BLaER1 treated with 17β-estradiol and CSF1 and Interleukin-3, amounts not matched to agents 10 nM and 100 nM (cell line): ENCODE results near the gene NAE1.

ENCODE experiments used
- H3K27ac ChIP-seq, 11 experiments: shearing (Covaris generic); formaldehyde crosslinking; 2 replicates each; pipeline ENCODE4 v1.8.1; 2022
- H3K27me3 ChIP-seq, 11 experiments: shearing (Covaris generic); formaldehyde crosslinking; 2 replicates each; pipeline ENCODE4 v1.8.1; 2022
- H3K36me3 ChIP-seq, 11 experiments: shearing (Covaris generic); formaldehyde crosslinking; 2 replicates each; pipeline ENCODE4 v1.8.1; 2022
- H3K4me1 ChIP-seq, 10 experiments: shearing (Covaris generic); formaldehyde crosslinking; 2 replicates each; pipeline ENCODE4 v1.8.1; 2022
- H3K4me2 ChIP-seq, 11 experiments: shearing (Covaris generic); formaldehyde crosslinking; 2 replicates each; pipeline ENCODE4 v1.8.1; 2022
- H3K4me3 ChIP-seq, 10 experiments: shearing (Covaris generic); formaldehyde crosslinking; 2 replicates each; pipeline ENCODE4 v1.8.1; 2022
- H3K9ac ChIP-seq, 11 experiments: shearing (Covaris generic); formaldehyde crosslinking; 2 replicates each; pipeline ENCODE4 v1.8.1; 2022
- H3K9me3 ChIP-seq, 11 experiments: shearing (Covaris generic); formaldehyde crosslinking; replicated peaks in 1 of 11; 2 replicates each; pipeline ENCODE4 v1.8.1; 2022
- H4K20me1 ChIP-seq, 11 experiments: shearing (Covaris generic); formaldehyde crosslinking; 2 replicates each; pipeline ENCODE4 v1.8.1; 2022
- Cebpa-rat ChIP-seq, 11 experiments: shearing (Covaris generic); IDR thresholded peaks; 2 replicates each; pipeline ENCODE4 v1.8.1; 2022

The NAE1 gene

GRCh38 chr16:66840883-66841282 is 10.1 kb upstream of the NAE1 start:
- Histone ChIP-seq H3K4me1 (peaks cover 6 to 29% (median 22%) of the 10 kb centered on the region in 10 experiments; a peak in 18 of 20 replicates), H3K4me2 (peak overlapping the region in 5 of 11 experiments; percentile 14 to 47 (median 18); a peak in 5 of 22 replicates), H3K9ac (no peak overlapping the region), H3K36me3 (no peaks in the 10 kb centered on the region), H4K20me1 (peaks cover 0 to 7% (median 0%) of the 10 kb centered on the region in 11 experiments; a peak in 3 of 22 replicates), H3K9me3 (peaks cover 0 to 13% (median 6%) of the 10 kb centered on the region in 11 experiments; a peak in 13 of 22 replicates), H3K4me3 (no peak overlapping the region), H3K27me3 (peaks cover 29 to 37% (median 34%) of the 10 kb centered on the region in 11 experiments), H3K27ac (no peak overlapping the region)
- no peak for TF ChIP-seq Cebpa-rat (IDR thresholded peaks at IDR 0.05)

GRCh38 chr16:66834746-66835145 is 4.0 kb upstream of the NAE1 start:
- H3K9ac ChIP-seq, result no peak overlapping the region

GRCh38 chr16:66832661-66833305 is 2.0 kb upstream of the NAE1 start:
- peaks cover 0 to 3% (median 0%) of the 10 kb centered on the region in 11 experiments; a peak in 7 of 22 replicates for H3K9me3 ChIP-seq
- no peaks in the 10 kb centered on the region for H3K27me3 ChIP-seq
- H3K36me3 ChIP-seq, result peaks cover 2 to 11% (median 9%) of the 10 kb centered on the region in 11 experiments; a peak in 16 of 22 replicates
- H3K27ac ChIP-seq, result no peak overlapping the region
- peaks cover 0 to 22% (median 16%) of the 10 kb centered on the region in 11 experiments; a peak in 17 of 22 replicates for H4K20me1 ChIP-seq
- no peak overlapping the region for H3K4me3 ChIP-seq
- TF ChIP-seq Cebpa-rat (IDR thresholded peaks at IDR 0.05), result no peak
- H3K9ac ChIP-seq, result no peak overlapping the region
- no peak overlapping the region for H3K4me2 ChIP-seq
- H3K4me1 ChIP-seq, result peaks cover 19 to 29% (median 22%) of the 10 kb centered on the region in 10 experiments

More at GRCh38 chr16:66834746-66835145, 4.0 kb upstream of the NAE1 start:
- Histone ChIP-seq H3K4me1 (peaks cover 3 to 10% (median 4%) of the 10 kb centered on the region in 10 experiments), H3K27me3 (no peaks in the 10 kb centered on the region), H3K9me3 (peaks cover 0 to 13% (median 6%) of the 10 kb centered on the region in 11 experiments; a peak in 13 of 22 replicates), H3K4me3 (no peak overlapping the region), H3K27ac (no peak overlapping the region), H3K36me3 (no peaks in the 10 kb centered on the region), H4K20me1 (peaks cover 0 to 3% (median 0%) of the 10 kb centered on the region in 11 experiments; a peak in 6 of 22 replicates), H3K4me2 (no peak overlapping the region)
- TF ChIP-seq Cebpa-rat (IDR thresholded peaks at IDR 0.05), result no peak

- no peak overlapping the region for H3K27ac ChIP-seq
- H3K27me3 ChIP-seq, result no peaks in the 10 kb centered on the region
- no peak overlapping the region for H3K4me2 ChIP-seq
- TF ChIP-seq Cebpa-rat (IDR thresholded peaks at IDR 0.05), result no peak
- peaks cover 7 to 17% (median 15%) of the 10 kb centered on the region in 11 experiments; a peak in 17 of 22 replicates for H3K36me3 ChIP-seq
- peaks cover 19 to 35% (median 27%) of the 10 kb centered on the region in 10 experiments for H3K4me1 ChIP-seq
- H3K9me3 ChIP-seq, result no peaks in the 10 kb centered on the region
- no peak overlapping the region for H3K4me3 ChIP-seq
- H4K20me1 ChIP-seq, result peaks cover 0 to 28% (median 21%) of the 10 kb centered on the region in 11 experiments; a peak in 18 of 22 replicates
- no peak overlapping the region for H3K9ac ChIP-seq
Measured at GRCh38 chr16:66832190-66832589, 1.4 kb upstream of the NAE1 start.

- H3K4me2 ChIP-seq, result no peak overlapping the region
- no peak overlapping the region for H3K27ac ChIP-seq
- peaks cover 70 to 99% (median 96%) of the 10 kb centered on the region in 11 experiments for H3K36me3 ChIP-seq
- H3K4me3 ChIP-seq, result no peak overlapping the region
- H4K20me1 ChIP-seq, result peaks cover 0 to 67% (median 57%) of the 10 kb centered on the region in 11 experiments; a peak in 19 of 22 replicates
- no peaks in the 10 kb centered on the region for H3K27me3 ChIP-seq
- H3K4me1 ChIP-seq, result peaks cover 8 to 28% (median 20%) of the 10 kb centered on the region in 10 experiments; a peak in 19 of 20 replicates
- TF ChIP-seq Cebpa-rat (IDR thresholded peaks at IDR 0.05), result no peak
- H3K9ac ChIP-seq, result no peak overlapping the region
- no peaks in the 10 kb centered on the region for H3K9me3 ChIP-seq
Measured at GRCh38 chr16:66824006-66824405, 6.8 kb downstream of the NAE1 start.

GRCh38 chr16:66814734-66815133 is 16.0 kb downstream of the NAE1 start:
- no peak for TF ChIP-seq Cebpa-rat (IDR thresholded peaks at IDR 0.05)
- peaks cover 92 to 100% (median 99%) of the 10 kb centered on the region in 11 experiments for H3K36me3 ChIP-seq
- no peaks in the 10 kb centered on the region for H3K27me3 ChIP-seq

GRCh38 chr16:66811043-66811442 is 19.7 kb downstream of the NAE1 start:
- no peaks in the 10 kb centered on the region for H3K4me1 ChIP-seq
- H3K9me3 ChIP-seq, result no peaks in the 10 kb centered on the region
- H3K27ac ChIP-seq, result no peak overlapping the region
- H3K27me3 ChIP-seq, result no peaks in the 10 kb centered on the region
- peaks cover 89 to 100% (median 99%) of the 10 kb centered on the region in 11 experiments for H3K36me3 ChIP-seq
- no peaks in the 10 kb centered on the region for H4K20me1 ChIP-seq
- H3K4me3 ChIP-seq, result no peak overlapping the region
- no peak overlapping the region for H3K9ac ChIP-seq
- H3K4me2 ChIP-seq, result no peak overlapping the region
- no peak for TF ChIP-seq Cebpa-rat (IDR thresholded peaks at IDR 0.05)

More at GRCh38 chr16:66814734-66815133, 16.0 kb downstream of the NAE1 start:
- no peaks in the 10 kb centered on the region for H4K20me1 ChIP-seq
- no peaks in the 10 kb centered on the region for H3K9me3 ChIP-seq
- no peak overlapping the region for H3K27ac ChIP-seq
- H3K4me2 ChIP-seq, result no peak overlapping the region
- H3K4me1 ChIP-seq, result no peaks in the 10 kb centered on the region
- H3K9ac ChIP-seq, result no peak overlapping the region
- H3K4me3 ChIP-seq, result no peak overlapping the region

- H4K20me1 ChIP-seq, result no peaks in the 10 kb centered on the region
- H3K4me3 ChIP-seq, result no peak overlapping the region
- H3K36me3 ChIP-seq, result peaks cover 89 to 100% (median 99%) of the 10 kb centered on the region in 11 experiments
- no peak overlapping the region for H3K9ac ChIP-seq
- H3K4me2 ChIP-seq, result no peak overlapping the region
- TF ChIP-seq Cebpa-rat (IDR thresholded peaks at IDR 0.05), result no peak
- no peaks in the 10 kb centered on the region for H3K9me3 ChIP-seq
- H3K27me3 ChIP-seq, result no peaks in the 10 kb centered on the region
- no peaks in the 10 kb centered on the region for H3K4me1 ChIP-seq
- no peak overlapping the region for H3K27ac ChIP-seq
Measured at GRCh38 chr16:66810391-66810790, 20.4 kb downstream of the NAE1 start.

- Histone ChIP-seq H3K27me3 (no peaks in the 10 kb centered on the region), H3K27ac (no peak overlapping the region), H4K20me1 (no peaks in the 10 kb centered on the region), H3K4me3 (no peak overlapping the region), H3K36me3 (peaks cover 89 to 100% (median 99%) of the 10 kb centered on the region in 11 experiments), H3K9ac (no peak overlapping the region), H3K4me2 (no peak overlapping the region), H3K9me3 (no peaks in the 10 kb centered on the region), H3K4me1 (no peaks in the 10 kb centered on the region)
- TF ChIP-seq Cebpa-rat (IDR thresholded peaks at IDR 0.05), result no peak
Measured at GRCh38 chr16:66809765-66810164, 21.0 kb downstream of the NAE1 start.
